ENCODE measurements around the gene PTGFR.

Gene PTGFR, protein sequence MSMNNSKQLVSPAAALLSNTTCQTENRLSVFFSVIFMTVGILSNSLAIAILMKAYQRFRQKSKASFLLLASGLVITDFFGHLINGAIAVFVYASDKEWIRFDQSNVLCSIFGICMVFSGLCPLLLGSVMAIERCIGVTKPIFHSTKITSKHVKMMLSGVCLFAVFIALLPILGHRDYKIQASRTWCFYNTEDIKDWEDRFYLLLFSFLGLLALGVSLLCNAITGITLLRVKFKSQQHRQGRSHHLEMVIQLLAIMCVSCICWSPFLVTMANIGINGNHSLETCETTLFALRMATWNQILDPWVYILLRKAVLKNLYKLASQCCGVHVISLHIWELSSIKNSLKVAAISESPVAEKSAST

DNA sequence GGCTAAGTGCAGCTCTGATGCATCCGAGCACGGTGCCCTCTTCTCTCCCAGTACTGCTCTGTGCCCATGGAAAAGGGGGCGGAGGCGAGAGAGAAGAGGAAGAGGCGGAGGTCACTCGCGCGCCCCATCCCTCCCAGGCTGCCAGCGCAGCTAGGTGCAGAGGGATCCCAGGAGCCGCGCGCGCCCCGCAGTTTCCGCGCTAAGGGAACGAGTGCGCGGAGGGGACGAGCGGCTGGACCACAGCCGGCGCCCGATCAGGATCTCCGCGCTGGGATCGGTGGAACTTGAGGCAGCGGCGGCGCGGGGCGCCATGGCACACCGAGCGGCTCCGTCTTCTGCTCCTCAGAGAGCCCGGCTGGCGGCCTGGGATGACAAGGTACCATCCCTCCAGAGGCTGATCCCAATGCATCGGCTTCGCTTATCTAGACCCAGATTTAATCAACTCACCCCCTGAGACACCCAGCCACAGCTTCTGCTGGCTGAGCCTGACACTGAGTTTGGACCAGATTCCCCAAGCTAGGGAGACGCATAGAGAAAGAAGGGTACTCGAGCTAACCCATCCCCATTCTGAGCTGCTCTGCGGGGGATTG, at the start of gene PTGFR:
Gene PTGFR (plus strand): TSS at position 114 of the 590 bp plus-strand sequence. CDS start 1,770 bp downstream, outside the sequence.
- peak; percentile 55 to 65 for DNase-seq

DNA sequence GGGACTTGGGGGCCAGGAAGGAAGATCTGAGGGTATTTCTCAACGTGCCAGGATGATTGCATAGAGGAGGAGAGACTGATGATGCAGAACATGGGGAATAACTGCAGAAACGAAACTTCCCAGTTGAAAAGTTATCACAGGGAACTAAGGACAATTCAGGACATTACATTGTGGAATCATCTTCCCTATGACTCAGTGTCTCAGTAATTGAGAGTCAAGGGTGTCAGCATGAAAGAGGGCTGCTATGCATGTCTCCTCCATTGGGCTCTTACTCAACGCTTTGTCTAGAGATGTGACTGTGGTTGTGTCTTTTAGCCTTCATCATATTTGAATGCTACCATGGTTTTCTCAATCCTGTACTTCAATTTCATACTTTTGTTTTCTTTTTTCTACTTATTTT, 48.9 kb upstream of the PTGFR start:
- no peak for DNase-seq

DNA sequence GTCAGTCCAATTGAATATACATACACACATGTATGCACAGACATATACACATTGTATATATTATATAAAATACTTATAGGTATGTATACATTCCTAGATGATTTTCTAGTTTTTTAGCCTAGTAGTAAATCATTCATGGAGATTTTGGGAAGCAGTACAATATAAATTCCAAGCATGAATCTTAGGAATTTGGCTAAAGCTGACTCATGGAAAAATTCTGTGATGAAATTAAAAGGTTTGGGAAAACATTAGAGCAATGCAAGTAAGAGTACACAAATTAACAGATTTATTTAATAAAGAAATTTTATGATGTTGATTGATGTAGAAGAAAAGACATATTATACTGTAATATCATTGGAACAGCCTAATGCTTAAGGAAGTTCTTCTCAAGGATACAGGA, 43.7 kb upstream of the PTGFR start:
- no peak for DNase-seq

DNA sequence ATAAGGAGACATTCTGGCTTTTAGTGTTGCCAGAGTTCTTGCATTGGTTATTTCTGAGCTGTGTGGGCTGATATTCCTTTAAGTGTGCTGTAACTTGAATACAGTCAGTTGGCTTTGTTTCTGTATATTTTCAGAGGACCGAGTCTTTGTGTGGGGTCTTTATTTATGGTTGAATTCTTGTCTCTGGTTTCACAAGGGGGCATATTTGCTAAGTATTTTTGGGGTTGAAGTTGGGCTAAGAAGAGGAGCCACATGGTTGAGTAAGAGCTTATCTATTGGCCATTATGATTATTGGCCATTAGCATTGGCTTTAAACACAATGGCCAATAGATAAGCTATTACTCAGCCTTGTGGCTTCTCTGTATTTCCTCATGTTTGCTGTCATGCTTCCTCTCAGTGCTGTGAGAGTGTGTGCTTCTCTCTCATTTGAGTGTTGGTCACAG, 26.3 kb upstream of the PTGFR start:
- DNase-seq, result no peak

DNA sequence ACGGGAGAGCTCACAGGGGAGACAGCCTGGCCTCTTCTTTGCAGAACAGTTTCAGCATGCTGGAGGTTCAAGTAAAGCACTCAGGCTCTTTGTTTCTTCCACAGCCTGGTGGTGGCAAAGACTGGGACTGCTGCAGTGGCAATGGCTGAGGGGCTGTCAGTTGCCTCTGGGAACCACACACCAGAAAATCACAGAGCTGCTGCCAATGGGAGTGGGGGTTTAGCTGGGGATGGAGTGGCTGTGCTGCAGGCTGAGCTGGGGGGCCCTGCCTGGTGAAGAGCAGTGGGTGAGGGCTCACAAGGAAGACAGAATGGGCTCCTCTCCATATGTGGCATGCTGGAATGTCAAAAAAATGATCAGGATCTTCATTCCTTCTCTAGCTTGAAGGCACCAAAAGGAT, 25.6 kb upstream of the PTGFR start:
- no peak for DNase-seq

DNA sequence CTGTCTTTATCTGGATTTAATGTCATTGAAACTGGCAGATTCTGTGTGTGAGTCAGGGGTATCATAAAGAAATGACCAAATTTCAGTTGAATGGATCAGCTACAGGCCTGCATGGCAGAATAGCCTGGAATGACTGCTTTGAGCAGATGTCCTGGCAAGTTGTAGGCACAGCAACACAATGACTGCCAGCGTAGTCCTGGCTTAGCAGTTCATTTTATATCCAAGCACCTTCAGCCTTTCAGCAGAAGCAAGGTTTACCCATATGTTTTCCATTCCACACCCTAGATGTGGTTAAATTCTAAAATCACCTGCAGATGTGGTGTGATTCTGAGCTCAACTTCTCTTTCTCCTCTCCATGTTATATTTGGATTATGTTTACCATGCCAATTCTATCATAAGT, 22.3 kb upstream of the PTGFR start:
- DNase-seq, result peak; percentile 74 to 94

DNA sequence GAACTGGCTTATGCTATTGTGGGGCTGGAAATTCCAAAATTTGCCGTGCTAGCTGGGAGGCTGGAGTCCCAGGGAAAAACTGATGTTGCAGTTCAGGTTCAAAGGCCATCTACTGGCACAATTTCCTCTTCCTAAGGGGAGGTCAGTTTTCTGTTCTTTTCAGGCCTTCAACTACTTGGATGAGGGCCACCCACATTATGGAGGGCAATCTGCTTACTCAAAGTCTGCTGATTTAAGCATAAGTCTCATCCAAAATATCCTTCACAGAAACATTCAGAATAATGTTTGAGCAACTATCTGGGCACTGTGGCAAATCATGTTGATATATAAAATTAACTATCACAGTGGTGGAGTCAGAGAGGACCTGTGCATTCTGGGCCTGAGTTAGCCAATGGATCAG, 21.2 kb upstream of the PTGFR start:
- peak; percentile 34 to 69 for DNase-seq

DNA sequence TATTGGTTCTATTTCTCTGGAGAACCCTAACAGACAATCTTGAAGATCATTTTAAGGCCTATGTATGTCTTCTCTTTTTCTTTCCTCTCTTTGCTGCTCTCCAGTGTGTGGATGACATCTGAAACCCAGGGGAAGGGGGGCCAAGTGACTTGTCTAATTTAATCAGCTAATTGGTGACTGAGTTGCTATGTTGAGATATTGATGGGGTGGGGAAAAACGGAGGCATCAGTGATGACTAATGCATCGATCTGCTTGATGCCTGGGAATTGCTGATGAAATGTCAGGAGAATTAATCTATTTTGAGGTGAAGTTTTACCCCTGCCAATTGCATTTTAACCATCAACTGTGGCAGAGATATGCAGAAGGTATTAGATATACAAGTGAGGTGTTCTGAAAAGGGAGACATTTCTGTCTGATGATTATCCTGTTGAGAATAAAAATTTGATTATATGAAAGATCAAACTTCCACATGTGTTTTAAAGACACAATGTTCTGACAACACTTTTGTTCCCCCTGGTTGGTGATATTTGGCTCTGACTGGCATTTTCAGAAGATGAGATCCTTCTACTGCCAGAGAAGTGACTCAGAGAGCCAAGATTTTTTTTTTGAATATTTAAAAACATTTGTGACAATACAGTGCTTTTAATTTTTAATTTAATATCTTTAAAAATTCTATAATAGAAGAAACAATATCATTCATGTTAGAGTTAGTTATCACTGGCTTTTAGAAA, 18.7 kb upstream of the PTGFR start:
- peak; percentile 67 to 73 for DNase-seq

DNA sequence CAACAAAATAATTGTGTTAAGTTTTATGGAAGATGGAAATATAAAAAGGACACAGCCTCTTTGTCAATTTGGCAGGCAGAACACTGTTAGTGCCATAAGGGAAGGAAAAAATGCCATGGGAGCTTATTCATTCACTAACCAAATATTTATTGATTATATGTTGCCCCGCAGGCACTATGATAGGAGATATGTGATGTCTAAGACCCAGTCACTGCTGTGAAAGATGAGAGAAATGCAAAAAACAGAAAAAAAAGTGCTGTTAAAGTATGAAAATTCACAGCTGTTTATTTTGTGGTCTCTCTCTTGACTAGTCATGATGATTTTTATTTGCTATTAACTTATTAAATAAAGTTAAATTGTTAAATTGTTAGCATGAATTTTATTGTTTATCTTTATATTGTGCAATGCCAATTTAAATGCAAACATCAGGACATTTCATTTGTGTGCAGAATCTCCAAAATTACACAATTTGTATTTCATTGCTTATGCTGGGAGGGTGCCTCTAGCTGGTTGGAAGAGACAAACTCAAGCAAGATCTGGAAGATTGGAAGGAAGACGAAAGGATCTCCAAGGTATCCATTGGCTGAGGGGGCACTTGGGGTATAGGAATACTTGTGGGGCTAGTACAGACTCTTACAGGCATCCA, 17.8 kb upstream of the PTGFR start:
- DNase-seq, result peak; percentile 60 to 70

DNA sequence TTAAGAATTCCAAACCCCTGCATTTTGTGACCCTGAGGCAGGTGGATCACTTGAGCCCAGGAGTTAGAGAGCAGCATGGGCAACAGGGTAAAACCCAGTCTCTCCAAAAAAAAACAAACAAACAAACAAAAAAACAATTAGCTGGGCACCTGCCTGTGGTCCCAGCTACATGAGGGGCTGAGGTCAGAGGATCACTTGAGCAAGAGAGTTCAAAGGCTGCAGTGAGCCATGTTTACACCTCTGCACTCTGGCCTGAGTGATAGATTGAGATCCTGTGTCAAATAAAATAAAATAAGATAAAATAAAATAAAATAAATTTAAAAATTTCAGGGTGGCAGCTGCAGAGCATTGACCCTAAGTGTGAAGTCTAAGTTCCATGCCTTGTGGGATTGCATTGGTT, 16.7 kb upstream of the PTGFR start:
- DNase-seq, result no peak

DNA sequence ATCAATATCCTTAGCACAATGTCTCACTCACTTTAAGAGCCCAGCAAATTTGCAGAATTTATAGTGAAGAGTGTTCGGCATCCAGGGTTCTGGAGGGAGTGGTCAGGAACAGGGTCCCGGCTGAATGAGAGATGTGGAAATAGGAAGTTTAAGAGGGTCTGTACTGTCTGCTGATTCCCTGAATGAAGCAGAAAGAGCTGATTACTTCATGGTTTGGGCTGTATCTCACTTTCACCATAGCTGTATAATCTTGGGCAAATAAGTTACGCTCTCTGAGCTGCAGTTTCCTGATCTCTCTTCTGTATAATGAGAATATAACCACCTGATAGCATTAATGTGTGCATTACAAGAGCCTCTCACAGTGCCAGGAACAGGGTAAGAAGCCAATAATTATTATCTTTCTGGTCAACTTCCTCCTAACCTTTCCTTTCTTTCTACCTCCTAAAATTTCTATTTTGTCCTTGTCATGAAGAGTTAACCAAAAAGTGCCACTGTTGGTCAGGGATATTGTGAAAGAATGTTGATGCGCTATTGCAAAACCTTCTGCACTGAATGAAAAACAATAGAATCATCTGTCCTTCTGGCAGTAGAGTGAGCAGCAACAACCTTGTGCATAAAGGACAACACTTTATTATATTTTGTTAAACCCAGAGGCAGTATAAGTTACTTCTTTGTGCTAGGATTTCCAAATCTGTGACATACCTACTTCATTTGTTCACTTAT, 14.7 kb upstream of the PTGFR start:
- no peak for DNase-seq

DNA sequence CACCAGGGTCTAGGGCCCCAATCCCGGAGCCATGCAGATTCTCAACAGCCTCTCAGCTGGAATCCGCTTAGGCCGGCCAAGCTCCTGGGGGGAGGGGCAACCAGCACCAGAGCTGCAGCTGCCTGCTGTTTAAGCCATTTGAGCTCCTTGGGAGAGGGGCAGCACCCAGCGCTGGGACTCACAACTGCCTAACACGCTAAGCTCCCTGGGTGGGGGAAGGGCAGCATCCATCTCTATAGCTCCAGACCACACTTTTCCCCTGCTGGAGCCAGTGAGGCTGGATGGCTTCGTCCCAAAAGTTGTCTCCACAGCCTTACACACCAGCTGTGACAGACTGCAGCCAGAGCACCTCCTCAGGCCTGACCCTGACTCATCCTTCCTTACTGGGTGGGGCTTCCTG, 6.9 kb upstream of the PTGFR start:
- DNase-seq, result peak; percentile 55 to 90

DNA sequence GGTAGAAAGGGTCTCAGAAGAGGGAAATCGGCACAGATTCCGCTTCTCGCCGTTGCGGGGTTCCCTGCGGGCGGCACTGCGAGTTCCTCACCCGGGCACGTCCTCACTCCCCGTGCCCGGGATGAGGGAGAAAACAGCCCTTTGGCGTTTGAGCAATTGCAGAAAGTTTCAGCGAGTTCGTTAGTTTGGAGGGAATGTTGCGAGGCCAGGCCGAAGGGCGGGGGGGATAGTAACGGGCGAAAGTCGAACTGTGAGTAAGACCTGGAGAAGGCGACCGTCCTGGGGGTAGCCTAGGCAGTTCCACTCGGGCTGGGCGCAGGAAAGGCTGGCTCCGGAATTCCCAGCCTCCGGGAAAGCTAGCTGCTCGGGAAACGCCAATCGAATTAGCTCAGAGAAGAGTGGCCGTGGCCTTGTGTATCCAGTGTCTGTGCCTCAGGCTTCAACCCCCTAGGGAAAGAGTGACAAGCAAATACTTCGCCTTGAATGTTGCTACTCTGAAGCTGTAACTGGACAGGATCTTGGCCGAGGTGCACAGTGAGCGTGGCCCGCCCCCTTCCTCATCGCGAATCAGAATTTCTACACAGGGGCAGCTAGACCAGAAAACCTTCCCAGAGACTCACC, 787 bp downstream of the PTGFR start:
- DNase-seq, result peak; percentile 63 to 67

DNA sequence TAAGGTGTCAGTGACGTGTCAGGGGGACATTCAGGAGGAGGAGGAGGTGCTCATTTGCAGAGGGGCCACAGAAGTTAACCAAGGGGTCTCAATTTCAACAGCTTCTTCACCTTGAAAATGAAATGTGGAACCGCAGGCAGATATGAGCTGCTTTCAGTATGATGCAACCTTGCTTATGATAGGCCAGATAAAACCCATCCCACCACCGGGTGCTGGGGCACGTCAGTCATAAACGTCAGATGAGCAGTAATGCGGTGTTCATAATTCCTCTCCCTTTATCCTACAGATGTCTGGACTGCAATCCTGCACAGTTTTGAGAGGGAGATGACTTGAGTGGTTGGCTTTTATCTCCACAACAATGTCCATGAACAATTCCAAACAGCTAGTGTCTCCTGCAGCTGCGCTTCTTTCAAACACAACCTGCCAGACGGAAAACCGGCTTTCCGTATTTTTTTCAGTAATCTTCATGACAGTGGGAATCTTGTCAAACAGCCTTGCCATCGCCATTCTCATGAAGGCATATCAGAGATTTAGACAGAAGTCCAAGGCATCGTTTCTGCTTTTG, 1.7 kb downstream of the PTGFR start:
- DNase-seq, result peak; percentile 78 to 88

DNA sequence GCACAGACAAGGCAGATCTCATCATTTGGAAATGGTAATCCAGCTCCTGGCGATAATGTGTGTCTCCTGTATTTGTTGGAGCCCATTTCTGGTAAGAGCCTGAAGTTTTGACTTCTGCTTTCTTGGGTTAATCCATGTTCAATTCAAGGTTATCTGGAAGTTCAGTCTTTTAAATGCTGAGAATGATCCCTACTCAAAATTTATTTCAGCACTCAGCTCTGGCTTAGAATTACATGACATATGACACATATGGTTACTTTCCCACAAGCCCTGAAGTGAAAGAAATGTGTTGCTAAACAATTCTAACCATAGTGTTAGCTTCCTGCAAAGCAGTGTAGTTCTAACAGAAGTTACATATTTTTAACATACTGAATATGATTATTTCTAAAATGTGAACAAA, 2.7 kb downstream of the PTGFR start:
- no peak for DNase-seq

DNA sequence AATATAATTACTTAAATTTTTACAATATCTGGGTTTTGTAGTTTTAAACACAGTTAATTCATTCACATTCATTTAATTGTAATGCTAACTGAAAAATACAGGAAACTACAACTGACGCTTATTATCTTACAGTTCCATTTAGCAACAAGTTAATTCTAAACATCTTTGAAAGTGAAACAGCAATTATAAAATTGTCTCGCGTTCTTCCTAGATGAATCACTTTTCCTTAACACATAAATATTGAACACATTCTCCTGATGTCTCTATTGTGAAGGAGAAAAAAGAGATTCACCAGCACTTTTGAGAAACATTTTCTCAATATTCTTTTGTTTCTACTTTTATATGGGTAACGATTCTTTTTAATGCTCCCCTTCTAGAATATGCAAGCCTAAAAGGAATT, 6.4 kb downstream of the PTGFR start:
- DNase-seq, result peak in 1 of 2 experiments; percentile 16

DNA sequence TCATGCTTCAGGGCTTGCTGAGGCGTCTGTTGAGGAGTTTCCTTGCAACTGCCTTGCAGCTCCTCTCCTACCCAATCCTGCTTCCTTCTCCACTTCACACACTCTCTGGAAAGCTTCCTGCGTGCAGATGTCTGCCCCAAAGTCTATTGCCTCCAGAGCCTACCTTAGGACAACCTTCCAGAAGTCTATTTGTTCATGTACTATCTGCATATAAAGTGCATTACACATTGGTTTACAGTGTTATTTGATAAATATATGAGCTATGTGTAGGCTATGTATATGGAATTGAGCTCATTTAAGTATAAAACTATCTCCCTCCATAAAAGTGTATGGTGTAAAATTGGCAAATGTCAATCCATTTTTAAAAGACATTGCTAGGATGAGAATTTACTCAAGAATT, 9.8 kb downstream of the PTGFR start:
- DNase-seq, result peak in 1 of 2 experiments; percentile 28

DNA sequence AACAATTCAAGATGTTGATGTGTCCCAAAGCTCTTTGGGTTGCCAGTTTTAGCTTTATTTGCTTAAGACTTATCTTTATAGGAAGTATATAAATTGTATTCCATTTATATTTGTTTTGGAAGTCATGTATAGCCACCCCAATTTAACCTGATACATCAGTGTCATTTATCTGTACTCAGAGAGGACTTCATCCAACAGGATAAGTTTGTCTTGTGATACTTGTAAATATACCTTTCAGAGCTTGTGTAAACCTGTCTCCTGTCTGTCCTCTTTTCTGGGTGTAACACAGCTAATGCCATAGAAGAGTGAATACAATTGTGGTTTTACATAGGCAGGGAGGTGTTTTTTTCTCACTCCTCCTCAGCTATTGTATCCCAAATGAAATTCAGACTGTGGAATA, 10.4 kb downstream of the PTGFR start:
- DNase-seq, result no peak

DNA sequence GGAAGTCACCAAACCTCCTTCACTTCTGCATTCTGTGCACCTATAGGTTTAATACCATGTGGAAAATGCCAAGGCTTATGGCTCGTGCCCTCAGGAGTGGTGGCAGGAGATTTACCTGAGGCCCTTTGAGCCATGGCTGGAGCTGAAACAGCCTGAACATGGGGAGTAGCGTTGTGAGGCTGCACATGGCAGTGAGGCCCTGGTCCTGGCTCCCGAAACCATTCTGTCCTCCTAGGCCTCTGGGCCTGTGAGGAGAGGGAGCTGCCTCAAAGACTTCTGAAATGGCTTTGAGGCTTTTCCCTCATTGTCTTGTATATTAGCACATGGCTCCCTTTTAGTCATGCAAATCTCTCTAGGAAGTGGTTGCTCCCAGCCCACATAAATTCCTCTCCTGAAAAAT, 20.6 kb downstream of the PTGFR start:
- no peak for DNase-seq

DNA sequence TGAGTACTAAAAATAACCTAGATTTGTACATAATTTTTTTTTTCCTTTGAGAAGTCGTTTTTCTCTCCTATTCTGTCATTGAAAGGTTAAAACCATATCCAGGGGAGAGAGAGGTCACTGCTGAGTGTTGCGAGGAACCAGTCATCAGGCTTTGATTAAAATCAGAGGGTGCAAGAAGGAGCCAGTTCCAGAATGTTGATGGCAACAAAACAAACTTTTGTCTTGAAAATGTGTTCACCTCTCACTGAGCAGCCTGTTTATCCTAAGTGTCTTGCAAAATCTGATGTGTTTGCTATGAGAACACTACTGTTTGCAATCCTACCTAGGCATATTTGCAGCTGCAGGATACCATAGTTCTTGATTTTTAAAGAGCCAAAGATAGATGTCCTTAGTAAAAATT, 25.9 kb downstream of the PTGFR start:
- DNase-seq, result no peak

DNA sequence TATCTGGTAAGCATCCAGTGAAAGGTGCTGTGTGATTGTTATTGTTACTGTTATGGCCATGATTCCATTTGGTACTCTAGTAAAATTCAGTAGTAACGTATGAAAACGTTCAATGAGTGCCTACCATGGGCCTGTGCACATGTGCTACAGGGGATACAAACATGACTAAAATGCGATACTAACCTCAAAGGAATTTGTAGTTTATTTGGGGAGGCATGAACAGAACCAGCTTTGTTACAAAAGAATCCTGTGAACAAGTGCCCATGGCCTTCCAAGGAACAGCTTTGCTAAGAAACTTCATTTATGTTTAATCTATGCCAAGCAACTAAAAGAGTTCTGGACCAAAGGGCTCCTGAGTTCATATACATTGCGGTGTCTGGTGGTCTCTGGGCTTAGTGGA, 28.7 kb downstream of the PTGFR start:
- DNase-seq, result no peak

DNA sequence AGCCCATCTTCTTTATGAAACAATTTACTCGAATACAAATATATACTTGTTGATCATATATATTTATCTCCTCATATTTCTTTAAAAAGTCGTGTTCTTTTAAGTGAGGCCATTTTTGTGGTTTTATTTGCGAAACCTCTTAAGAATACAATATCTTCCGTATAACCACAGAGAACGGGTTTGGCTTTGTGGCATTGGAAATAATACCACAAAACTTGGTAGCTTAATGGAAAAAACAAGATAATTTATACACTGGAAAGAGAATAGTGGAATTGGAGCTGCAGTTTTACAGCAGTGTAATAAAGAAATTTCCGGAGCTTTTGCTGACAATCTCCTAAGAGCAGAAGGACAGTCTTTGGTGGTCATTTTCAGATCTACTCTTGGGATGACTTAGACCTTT, 29.4 kb downstream of the PTGFR start:
- DNase-seq, result no peak
